HG03159 (cell line): ENCODE data around the gene SLMAP.

Experiments
- ATAC-seq: cut with Tn5 transposase; IDR thresholded peaks from one replicate; pipeline ENCODE4 v1.9.1; 2021; ENCODE audit warnings: mild to moderate bottlenecking, moderate library complexity; ENCODE audit not compliant: unreplicated experiment

The SLMAP gene

GRCh38 chr3:57752307-57752706, 3.8 kb upstream of the SLMAP start:
- ATAC-seq: no peak

GRCh38 chr3:57753016-57753415, 3.1 kb upstream of the SLMAP start:
- ATAC-seq: no peak

- ATAC-seq: no peak
Observed at GRCh38 chr3:57755368-57755675, 787 bp upstream of the SLMAP start.

DNA sequence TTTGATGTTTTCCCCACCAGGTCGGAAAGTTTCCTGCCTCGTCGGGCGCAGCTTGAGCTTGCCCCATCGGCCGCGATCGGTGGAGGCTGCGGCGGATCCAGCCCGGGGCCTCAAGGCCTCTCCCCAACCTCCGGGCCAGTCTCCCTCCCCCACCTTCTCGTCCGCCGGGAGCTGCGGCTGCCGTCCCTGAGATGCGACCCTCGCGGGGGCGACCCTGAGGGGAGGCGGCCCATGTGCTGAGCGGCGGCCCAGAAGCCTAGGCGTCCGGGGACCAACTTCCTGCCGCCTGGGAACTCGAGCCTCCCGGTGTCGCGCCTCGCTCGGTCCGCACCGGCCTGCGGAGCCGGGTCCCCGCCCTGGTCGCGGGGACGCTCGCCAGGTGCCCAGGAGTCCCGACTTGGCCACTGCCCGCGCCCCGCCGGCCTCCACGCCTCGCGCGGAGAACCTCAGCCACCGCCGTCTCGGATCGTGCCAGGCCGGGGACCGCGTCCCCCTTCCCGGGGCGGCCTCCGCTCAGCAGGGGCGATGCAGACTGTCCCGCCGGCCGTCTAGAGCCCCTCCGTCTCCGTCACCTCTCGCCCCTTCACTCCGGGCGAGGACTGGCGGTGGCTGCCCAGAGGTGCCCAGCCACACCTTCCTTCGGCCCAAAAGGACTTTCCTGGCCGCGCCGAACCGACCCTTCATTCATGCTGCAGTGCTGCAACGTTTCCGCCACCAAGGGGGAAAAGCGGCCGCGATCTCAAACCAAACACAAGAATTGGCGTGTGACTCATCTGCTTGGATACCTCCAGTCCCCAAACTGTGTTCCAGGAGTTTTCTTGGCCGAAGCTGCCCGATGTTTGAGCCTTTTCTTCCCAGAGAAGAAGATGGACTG, 656 bp downstream of the SLMAP start:
- ATAC-seq: peak; percentile 22

- ATAC-seq: no peak
Observed at GRCh38 chr3:57757642-57758297, 1.7 kb downstream of the SLMAP start.

DNA sequence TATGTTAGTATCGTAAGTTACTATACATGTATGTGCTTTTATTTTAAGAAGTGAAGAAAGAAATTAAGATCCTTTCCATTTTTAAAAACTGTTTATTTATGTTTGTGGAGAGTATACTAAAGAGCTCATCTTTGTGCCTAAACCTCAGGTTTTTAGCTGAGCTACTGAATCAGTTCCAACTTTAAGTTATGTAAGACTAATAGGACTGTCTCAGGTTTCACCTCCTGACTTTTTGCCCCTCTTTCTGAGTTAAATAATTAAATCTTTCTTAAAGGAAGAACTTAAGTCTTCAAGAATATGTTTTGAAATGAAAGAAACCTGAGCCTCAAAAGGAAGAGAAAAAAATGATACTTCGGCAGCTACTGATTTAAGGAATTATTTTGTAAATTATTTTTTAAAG, 2.6 kb downstream of the SLMAP start:
- ATAC-seq: no peak

GRCh38 chr3:57764794-57765193, 8.7 kb downstream of the SLMAP start:
- no peak for ATAC-seq

- ATAC-seq: no peak
Observed at GRCh38 chr3:57768595-57768994, 12.5 kb downstream of the SLMAP start.

GRCh38 chr3:57770009-57770827, 14.1 kb downstream of the SLMAP start:
- no peak for ATAC-seq

- ATAC-seq: no peak
Observed at GRCh38 chr3:57772251-57772650, 16.1 kb downstream of the SLMAP start.

GRCh38 chr3:57777774-57778173, 21.7 kb downstream of the SLMAP start:
- ATAC-seq: no peak

- no peak for ATAC-seq
Observed at GRCh38 chr3:57778494-57778893, 22.4 kb downstream of the SLMAP start.

- no peak for ATAC-seq
Observed at GRCh38 chr3:57779666-57780065, 23.6 kb downstream of the SLMAP start.

- ATAC-seq: no peak
Observed at GRCh38 chr3:57783186-57784088, 27.3 kb downstream of the SLMAP start.

- no peak for ATAC-seq
Observed at GRCh38 chr3:57784089-57784735, 28.1 kb downstream of the SLMAP start.

GRCh38 chr3:57785446-57785845, 29.3 kb downstream of the SLMAP start:
- ATAC-seq: no peak

- peak; percentile 94 for ATAC-seq
Observed at GRCh38 chr3:57787867-57788623, 31.9 kb downstream of the SLMAP start.

DNA sequence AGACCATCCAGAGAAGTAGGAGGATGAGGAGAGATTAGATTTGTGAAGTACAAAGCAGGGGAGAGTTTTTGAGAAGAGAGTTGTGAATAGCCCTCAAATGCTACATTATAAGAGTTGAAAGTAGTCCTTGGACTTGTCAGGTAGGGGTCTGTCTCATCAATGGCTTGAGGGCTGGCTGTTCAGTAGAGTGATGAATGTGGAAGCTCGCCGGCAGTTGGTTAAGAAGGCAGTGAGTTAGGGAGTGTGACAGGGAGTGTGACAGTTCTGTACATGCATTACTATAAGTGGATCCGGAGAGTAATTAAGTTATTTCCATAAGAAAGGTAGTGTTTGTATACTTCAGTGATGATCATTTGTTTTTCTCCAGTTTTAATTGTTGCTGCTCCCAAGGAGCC, 32.5 kb downstream of the SLMAP start:
- ATAC-seq: no peak

GRCh38 chr3:57791245-57791644, 35.1 kb downstream of the SLMAP start:
- no peak for ATAC-seq
